Measurements from ENCODE around the gene MB.

DNA sequence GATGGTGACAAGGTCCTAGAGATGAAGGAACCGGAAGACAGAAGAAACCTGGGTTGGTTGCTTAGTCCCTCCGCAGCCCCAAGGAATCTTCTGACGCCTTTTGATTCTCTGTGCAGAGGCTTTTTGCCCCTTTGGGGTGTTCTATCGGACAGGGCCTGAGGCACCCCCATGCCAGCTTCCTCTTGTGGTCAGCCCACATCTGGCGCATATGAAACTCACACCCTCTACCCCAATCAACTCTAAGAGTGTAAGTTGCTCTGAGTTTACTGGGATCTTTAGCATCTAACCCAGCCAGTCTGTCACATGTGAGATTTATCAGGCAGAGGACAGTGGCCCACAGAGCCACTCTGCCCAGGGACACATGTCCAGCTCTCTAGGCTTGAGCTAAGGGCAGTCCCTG lies 59.1 kb downstream of the MB start:
- TF ChIP-seq POLR2AphosphoS5 (IDR thresholded peaks at IDR 0.05; ENCODE audit: borderline replicate concordance, low read depth, low read length): no peak
- TF ChIP-seq EZH2 (IDR thresholded peaks at IDR 0.05): no peak

Measured in SK-N-MC (cell line).